SK-N-SH (cell line): ENCODE measurements around the gene PHLPP1.
"Not testable (repeated sequence)": the region's sequence is repeated elsewhere in the genome, so short reads cannot be mapped to it uniquely, and the experiment has no call there.

Experiments
- EP300 ChIP-seq, 2 experiments: IDR thresholded peaks; 2 replicates each; pipeline versions ENCODE4 v1.4.0 to v1.6.1; 2012; ENCODE audit warnings: borderline replicate concordance in 1 of 2, low read depth in 1 of 2, low read length in 1 of 2
- GABPA ChIP-seq: IDR thresholded peaks from 2 replicates; pipeline ENCODE4 v1.4.0; 2012; ENCODE audit warnings: low read depth, mild to moderate bottlenecking
- MAX ChIP-seq: IDR thresholded peaks from 2 replicates; pipeline ENCODE4 v1.4.0; 2012; ENCODE audit warnings: low read depth
- RXRA ChIP-seq: IDR thresholded peaks from 2 replicates; pipeline ENCODE4 v1.4.0; 2012; ENCODE audit warnings: low read depth, mild to moderate bottlenecking, borderline replicate concordance
- TF ChIP-seq, protein P1 (sequence below): fragments of 200-600 bp; sonication (generic); IDR thresholded peaks from 2 replicates; pipeline ENCODE4 v1.6.1; 2017; ENCODE audit warnings: antibody characterized with exemption, mild to moderate bottlenecking, moderate library complexity

GRCh38 chr18:62706879-62707278 is 8.5 kb upstream of the PHLPP1 start:
- TF ChIP-seq, protein P1, sequence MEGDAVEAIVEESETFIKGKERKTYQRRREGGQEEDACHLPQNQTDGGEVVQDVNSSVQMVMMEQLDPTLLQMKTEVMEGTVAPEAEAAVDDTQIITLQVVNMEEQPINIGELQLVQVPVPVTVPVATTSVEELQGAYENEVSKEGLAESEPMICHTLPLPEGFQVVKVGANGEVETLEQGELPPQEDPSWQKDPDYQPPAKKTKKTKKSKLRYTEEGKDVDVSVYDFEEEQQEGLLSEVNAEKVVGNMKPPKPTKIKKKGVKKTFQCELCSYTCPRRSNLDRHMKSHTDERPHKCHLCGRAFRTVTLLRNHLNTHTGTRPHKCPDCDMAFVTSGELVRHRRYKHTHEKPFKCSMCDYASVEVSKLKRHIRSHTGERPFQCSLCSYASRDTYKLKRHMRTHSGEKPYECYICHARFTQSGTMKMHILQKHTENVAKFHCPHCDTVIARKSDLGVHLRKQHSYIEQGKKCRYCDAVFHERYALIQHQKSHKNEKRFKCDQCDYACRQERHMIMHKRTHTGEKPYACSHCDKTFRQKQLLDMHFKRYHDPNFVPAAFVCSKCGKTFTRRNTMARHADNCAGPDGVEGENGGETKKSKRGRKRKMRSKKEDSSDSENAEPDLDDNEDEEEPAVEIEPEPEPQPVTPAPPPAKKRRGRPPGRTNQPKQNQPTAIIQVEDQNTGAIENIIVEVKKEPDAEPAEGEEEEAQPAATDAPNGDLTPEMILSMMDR = not testable (repeated sequence)
- not testable (repeated sequence) for TF ChIP-seq GABPA; MAX; RXRA; EP300 (IDR thresholded peaks at IDR 0.05; ENCODE audit: borderline replicate concordance in 1 of 2, low read depth in 1 of 2, low read length in 1 of 2)
